ENCODE data around the gene CELA2B. TPM values are rescaled to one million over a fixed set of nuclear protein-coding genes. Genes with fewer than 3 reads are reported as not detected.

CELA2B gene
- polyA plus RNA-seq, 3 donors = not detected

GRCh38 chr1:15444468-15445389 is 31.2 kb upstream of the CELA2B start:
- no peaks in the 10 kb centered on the region for H3K4me1 ChIP-seq (ENCODE audit: control insufficient read depth in 1 of 2, insufficient read depth in 2 of 2, low read length in 2 of 2)
- no peak overlapping the region for H3K4me2 ChIP-seq (replicated peaks; ENCODE audit: extremely low read depth, low read length, poor library complexity, severe bottlenecking)
- 88% methylated on average over 9 of the region's 17 CpGs for WGBS (ENCODE audit: insufficient coverage)
- Mint-ChIP-seq H3K27me3 (ENCODE audit: low read depth in 3 of 3) (peaks cover 0 to 25% (median 16%) of the 10 kb centered on the region in 3 donors), H3K9me3 (no peaks in the 10 kb centered on the region), H3K4me1 (no peaks in the 10 kb centered on the region), H3K27ac (no peak overlapping the region), H3K36me3 (no peaks in the 10 kb centered on the region), H3K4me3 (no peak overlapping the region)
- H3K9me3 ChIP-seq (replicated peaks in 1 of 2; ENCODE audit: control insufficient read depth in 1 of 2, insufficient read depth in 1 of 2, low read length in 2 of 2) = no peaks in the 10 kb centered on the region
- no peak overlapping the region for H3K4me3 ChIP-seq (replicated peaks in 1 of 3; ENCODE audit: low read depth in 2 of 3, low read length in 3 of 3)
- H3K36me3 ChIP-seq (replicated peaks in 1 of 2; ENCODE audit: control insufficient read depth in 1 of 2, insufficient read depth in 2 of 2, low read length in 2 of 2) = no peaks in the 10 kb centered on the region
- TF ChIP-seq CTCF (IDR thresholded peaks at IDR 0.05) = no peak
- no peaks in the 10 kb centered on the region for H4K20me1 ChIP-seq (ENCODE audit: insufficient read depth, low read length)
- H3K9ac ChIP-seq (ENCODE audit: insufficient read depth, low read length, poor library complexity, severe bottlenecking) = no peak overlapping the region
- H3K27ac ChIP-seq (ENCODE audit: low read depth in 1 of 2, low read length in 2 of 2) = no peak overlapping the region
- intact Hi-C loops (cut with micrococcal nuclease) = no loop called here
- H3K79me2 ChIP-seq (ENCODE audit: insufficient read depth, low read length) = no peaks in the 10 kb centered on the region
- H3K27me3 ChIP-seq (ENCODE audit: control insufficient read depth in 2 of 2, insufficient read depth in 2 of 2, low read length in 2 of 2) = peaks cover 0 to 13% of the 10 kb centered on the region in 2 donors
- no peak for DNase-seq
- no peak overlapping the region for H2AFZ ChIP-seq (ENCODE audit: insufficient read depth, low read depth, low read length, poor library complexity, severe bottlenecking)

- Histone ChIP-seq H3K4me1 (ENCODE audit: control insufficient read depth in 1 of 2, insufficient read depth in 2 of 2, low read length in 2 of 2) (no peaks in the 10 kb centered on the region), H3K27ac (ENCODE audit: low read depth in 1 of 2, low read length in 2 of 2) (no peak overlapping the region), H3K79me2 (ENCODE audit: insufficient read depth, low read length) (no peaks in the 10 kb centered on the region), H3K9me3 (replicated peaks in 1 of 2; ENCODE audit: control insufficient read depth in 1 of 2, insufficient read depth in 1 of 2, low read length in 2 of 2) (no peaks in the 10 kb centered on the region), H3K4me2 (replicated peaks; ENCODE audit: extremely low read depth, low read length, poor library complexity, severe bottlenecking) (no peak overlapping the region), H3K36me3 (replicated peaks in 1 of 2; ENCODE audit: control insufficient read depth in 1 of 2, insufficient read depth in 2 of 2, low read length in 2 of 2) (no peaks in the 10 kb centered on the region), H2AFZ (ENCODE audit: insufficient read depth, low read depth, low read length, poor library complexity, severe bottlenecking) (no peak overlapping the region), H4K20me1 (ENCODE audit: insufficient read depth, low read length) (no peaks in the 10 kb centered on the region), H3K9ac (ENCODE audit: insufficient read depth, low read length, poor library complexity, severe bottlenecking) (no peak overlapping the region), H3K4me3 (replicated peaks in 1 of 3; ENCODE audit: low read depth in 2 of 3, low read length in 3 of 3) (no peak overlapping the region), H3K27me3 (ENCODE audit: control insufficient read depth in 2 of 2, insufficient read depth in 2 of 2, low read length in 2 of 2) (peaks cover 0 to 13% of the 10 kb centered on the region in 2 donors)
- DNase-seq = no peak
- Mint-ChIP-seq H3K4me3 (peak overlapping the region in 1 of 2 donors; percentile 36), H3K36me3 (no peaks in the 10 kb centered on the region), H3K9me3 (no peaks in the 10 kb centered on the region), H3K27me3 (ENCODE audit: low read depth in 3 of 3) (peaks cover 1 to 22% (median 16%) of the 10 kb centered on the region in 3 donors), H3K4me1 (no peaks in the 10 kb centered on the region), H3K27ac (no peak overlapping the region)
- intact Hi-C loops (cut with micrococcal nuclease) = no loop called here
- 43% methylated on average over 11 of the region's 14 CpGs for WGBS (ENCODE audit: insufficient coverage)
- TF ChIP-seq CTCF (IDR thresholded peaks at IDR 0.05) = no peak
Measured at GRCh38 chr1:15445390-15446122, 30.3 kb upstream of the CELA2B start.
